OCI-LY7 (cell line): ENCODE measurements around the gene BMPR1B. TPM values are rescaled to one million over a fixed set of nuclear protein-coding genes. Genes with fewer than 3 reads are reported as not detected.

Experiments used
- BruUV-seq: library from RNA; stranded (reverse); fragments of 400-500 nt; replicated peaks from 2 replicates; lab custom pipeline; 2021; lab: Mats Ljungman, UMichigan
- CTCF ChIA-PET: fragments of 300-600 bp; sonication (Branson Sonifier 250); formaldehyde crosslinking; loops from one replicate; lab custom pipeline; 2022; ENCODE audit warnings: antibody characterized with exemption; ENCODE audit not compliant: unreplicated experiment; lab: Charles Lee
- POLR2A ChIA-PET: fragments of 300-600 bp; sonication (Branson Sonifier 250); formaldehyde crosslinking; loops from one replicate; lab custom pipeline; 2022; ENCODE audit warnings: antibody characterized with exemption; lab: Charles Lee
- DNase-seq: peaks from one replicate; pipeline ENCODE4 v3.0.0-alpha.2; 2015; ENCODE audit warnings: low spot score
- H2AFZ ChIP-seq: fragments of 200-600 bp; sonication (generic), shearing (Covaris generic); 2 replicates; pipeline ENCODE4 v1.6.1; 2014; ENCODE audit warnings: mild to moderate bottlenecking, antibody characterized with exemption, low read length, moderate library complexity
- H3K27ac ChIP-seq: fragments of 200-600 bp; sonication (generic); 2 replicates; pipeline ENCODE4 v1.5.1; 2014; ENCODE audit warnings: mixed run types, low read depth, mild to moderate bottlenecking, moderate library complexity, low read length, inconsistent platforms; ENCODE audit not compliant: poor library complexity, severe bottlenecking
- H3K36me3 ChIP-seq: fragments of 200-600 bp; sonication (generic); 2 replicates; pipeline ENCODE4 v1.6.1; 2014; ENCODE audit warnings: mild to moderate bottlenecking, antibody characterized with exemption, low read length, moderate library complexity, mixed read lengths; ENCODE audit not compliant: insufficient read depth
- H3K4me1 ChIP-seq: fragments of 200-600 bp; sonication (generic); 2 replicates; pipeline ENCODE4 v1.5.1; 2014; ENCODE audit warnings: mild to moderate bottlenecking, low read length; ENCODE audit not compliant: insufficient read depth, poor library complexity, severe bottlenecking
- H3K4me2 ChIP-seq: fragments of 200-600 bp; sonication (generic); 2 replicates; pipeline ENCODE4 v1.6.1; 2014; ENCODE audit warnings: mild to moderate bottlenecking, low read length
- H3K4me3 ChIP-seq: fragments of 200-600 bp; sonication (generic); 2 replicates; pipeline ENCODE4 v1.5.1; 2014; ENCODE audit warnings: mild to moderate bottlenecking, low read depth, low read length; ENCODE audit not compliant: poor library complexity, severe bottlenecking
- H3K79me2 ChIP-seq: fragments of 200-600 bp; sonication (generic); 2 replicates; pipeline ENCODE4 v1.6.1; 2016; ENCODE audit warnings: low read depth, mild to moderate bottlenecking, low read length, moderate library complexity, mixed read lengths; ENCODE audit not compliant: insufficient read depth
- H3K9me2 ChIP-seq: fragments of 200-600 bp; sonication (generic); 2 replicates; pipeline ENCODE4 v1.6.1; 2016; ENCODE audit warnings: mild to moderate bottlenecking, low read length, mixed read lengths; ENCODE audit not compliant: insufficient read depth
- H3K9me3 ChIP-seq: fragments of 200-600 bp; sonication (generic); 2 replicates; pipeline ENCODE4 v1.6.1; 2014; ENCODE audit warnings: mild to moderate bottlenecking, mixed run types, low read length, mixed read lengths
- H4K20me1 ChIP-seq: fragments of 200-600 bp; sonication (generic); 2 replicates; pipeline ENCODE4 v1.6.1; 2014; ENCODE audit warnings: mild to moderate bottlenecking, antibody characterized with exemption, low read length, moderate library complexity, mixed read lengths; ENCODE audit not compliant: insufficient read depth
- CTCF ChIP-seq: fragments of 200-600 bp; sonication (generic); conservative IDR thresholded peaks from 2 replicates; pipeline ENCODE4 v1.5.1; 2014; ENCODE audit warnings: mild to moderate bottlenecking, antibody characterized with exemption, low read length, moderate library complexity, mixed read lengths
- EZH2phosphoT487 ChIP-seq: fragments of 200-600 bp; sonication (generic); IDR thresholded peaks from 2 replicates; pipeline ENCODE4 v1.6.1; 2018; ENCODE audit warnings: low read depth, borderline replicate concordance, mild to moderate bottlenecking, mixed run types, antibody characterized with exemption, low read length, moderate library complexity, mixed read lengths
- intact Hi-C: fragments of 100-400 bp; cut with micrococcal nuclease; formaldehyde crosslinking; loops from one replicate; pipeline ENCODE4 v1.10.0; 2022; ENCODE audit not compliant: unreplicated experiment
- total RNA-seq, 2 experiments: library from RNA; depleted of rRNA in 1 of 2; stranded (reverse); fragments of >200 nt in 1 of 2; shearing (Covaris generic) in 1 of 2; gene quantifications; 2 replicates each; pipeline ENCODE4 v1.2.3, GENCODE V29; 2014 to 2022

Gene BMPR1B
- total RNA-seq, 2 experiments from 2014 or later, result not detected

GRCh38 chr4:94954251-94954650 lies 196.5 kb downstream of the BMPR1B start:
- H3K9me3 ChIP-seq, result no peaks in the 10 kb centered on the region
- H3K79me2 ChIP-seq, result no peaks in the 10 kb centered on the region
- intact Hi-C loops, result no loop called here
- no peaks in the 10 kb centered on the region for H3K4me1 ChIP-seq
- H3K9me2 ChIP-seq, result no peaks in the 10 kb centered on the region
- POLR2A ChIA-PET, result interaction anchor here (0.8 kb wide), 1 partner anchor 16 kb away, joined by 4 read pairs; no protein-coding TSS in a partner anchor
- no peaks in the 10 kb centered on the region for H3K36me3 ChIP-seq
- no peak overlapping the region for H2AFZ ChIP-seq
- BruUV-seq, result no TSS peak
- no peak overlapping the region for H3K4me3 ChIP-seq
- H3K4me2 ChIP-seq, result no peak overlapping the region
- no peaks in the 10 kb centered on the region for H4K20me1 ChIP-seq
- DNase-seq, result no peak
- H3K27ac ChIP-seq, result no peak overlapping the region
- TF ChIP-seq EZH2phosphoT487 (no peak), CTCF (no peak)
- CTCF ChIA-PET, result no interaction called here

GRCh38 chr4:94957030-94957429 lies 199.3 kb downstream of the BMPR1B start:
- Histone ChIP-seq H2AFZ (no peak overlapping the region), H3K4me3 (no peak overlapping the region), H3K27ac (no peak overlapping the region), H3K79me2 (no peaks in the 10 kb centered on the region), H3K9me2 (no peaks in the 10 kb centered on the region), H4K20me1 (no peaks in the 10 kb centered on the region), H3K36me3 (no peaks in the 10 kb centered on the region), H3K9me3 (no peaks in the 10 kb centered on the region), H3K4me2 (no peak overlapping the region), H3K4me1 (no peaks in the 10 kb centered on the region)
- intact Hi-C loops, result no loop called here
- ChIA-PET POLR2A (interaction anchor here (0.7 kb wide), 4 partner anchors 13 to 1557 kb away, joined by 3 to 10 read pairs (median 6); no protein-coding TSS in a partner anchor), CTCF (no interaction called here)
- BruUV-seq, result no TSS peak
- no peak for DNase-seq
- TF ChIP-seq CTCF (no peak), EZH2phosphoT487 (no peak)

GRCh38 chr4:94959307-94959706 lies 201.6 kb downstream of the BMPR1B start:
- no peak overlapping the region for H2AFZ ChIP-seq
- no peak overlapping the region for H3K4me2 ChIP-seq
- no peaks in the 10 kb centered on the region for H3K9me2 ChIP-seq
- ChIA-PET POLR2A (no interaction called here), CTCF (no interaction called here)
- no peaks in the 10 kb centered on the region for H4K20me1 ChIP-seq
- no peak overlapping the region for H3K27ac ChIP-seq
- no peaks in the 10 kb centered on the region for H3K79me2 ChIP-seq
- intact Hi-C loops, result no loop called here
- no TSS peak for BruUV-seq
- DNase-seq, result no peak
- H3K36me3 ChIP-seq, result no peaks in the 10 kb centered on the region
- H3K9me3 ChIP-seq, result no peaks in the 10 kb centered on the region
- H3K4me1 ChIP-seq, result no peaks in the 10 kb centered on the region
- H3K4me3 ChIP-seq, result no peak overlapping the region
- TF ChIP-seq CTCF (no peak), EZH2phosphoT487 (no peak)
